ENCODE measurements around the gene COL12A1. TPM values are rescaled to one million over a fixed set of nuclear protein-coding genes. Genes with fewer than 3 reads are reported as not detected.

Gene COL12A1
- total and polyA plus RNA-seq, 2 donors (not counting 3 experiments of a cell fraction or from before 2014, with no cell fraction given), result 48.5 to 89.1 TPM

DNA sequence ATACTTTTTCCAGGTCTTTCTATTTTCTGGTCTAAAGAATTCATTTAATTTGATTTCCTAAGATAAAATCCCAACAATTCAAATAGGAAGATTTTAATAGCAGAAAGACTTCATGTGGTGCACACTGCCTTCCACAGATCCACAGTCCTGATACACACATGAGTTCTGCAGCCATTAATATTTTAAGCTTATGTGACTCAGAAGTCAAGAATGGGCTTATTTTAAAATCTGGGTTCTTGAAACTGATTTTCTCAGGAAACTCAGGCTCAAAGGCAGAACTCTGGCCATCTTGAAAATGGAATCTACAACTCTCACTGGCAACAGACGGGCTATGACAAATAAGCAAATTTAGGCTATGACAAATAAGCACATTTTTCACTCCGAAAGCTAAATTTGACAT lies 88.2 kb downstream of the COL12A1 start:
- ChIA-PET POLR2A (no interaction called here), CTCF (no interaction called here)
- H4K20me1 ChIP-seq (replicated peaks; ENCODE audit: control insufficient read depth, extremely low read depth, insufficient read depth, low read length), result no peaks in the 10 kb centered on the region
- intact Hi-C loops (cut with micrococcal nuclease), result no loop called here
- H3K27me3 ChIP-seq (ENCODE audit: control insufficient read depth in 2 of 2, insufficient read depth in 2 of 2, low read length in 2 of 2), result no peaks in the 10 kb centered on the region
- H3K79me2 ChIP-seq (ENCODE audit: control insufficient read depth, insufficient read depth, low read length), result no peaks in the 10 kb centered on the region
- H3K9ac ChIP-seq (replicated peaks; ENCODE audit: extremely low read depth, insufficient read depth, low read length), result no peak overlapping the region
- no peaks in the 10 kb centered on the region for H3K36me3 ChIP-seq (ENCODE audit: control insufficient read depth in 2 of 2, extremely low read depth in 1 of 2, insufficient read depth in 2 of 2, low read length in 2 of 2)
- no peak overlapping the region for H2AFZ ChIP-seq (ENCODE audit: low read depth, low read length)
- TF ChIP-seq MAX (IDR thresholded peaks at IDR 0.05; ENCODE audit: insufficient read depth, insufficient read length) (no peak), POLR2AphosphoS5 (IDR thresholded peaks at IDR 0.05; ENCODE audit: insufficient read depth, low read depth, low read length) (no peak), MYC (IDR thresholded peaks at IDR 0.05; ENCODE audit: low read depth, low read length) (no peak), FOS (IDR thresholded peaks at IDR 0.05; ENCODE audit: borderline replicate concordance, insufficient read depth, low read length) (no peak), CTCF (IDR thresholded peaks at IDR 0.05; ENCODE audit: extremely low read depth in 1 of 2, insufficient read depth in 1 of 2, low read depth in 1 of 2, low read length in 2 of 2) (no peak), EZH2 (IDR thresholded peaks at IDR 0.05; ENCODE audit: borderline replicate concordance, low read depth, low read length, severe bottlenecking) (no peak), GATA2 (IDR thresholded peaks at IDR 0.05; ENCODE audit: insufficient read depth, insufficient read length, low read depth, low read length) (no peak), POLR2A (IDR thresholded peaks at IDR 0.05; ENCODE audit: low read depth, low read length) (no peak)
- BruUV-seq (replicated peaks), result no TSS peak
- H3K9me1 ChIP-seq (replicated peaks; ENCODE audit: control insufficient read depth, extremely low read depth, insufficient read depth, low read length), result no peaks in the 10 kb centered on the region
- DNase-seq (ENCODE audit: low read depth, low spot score) (no peak), FAIRE-seq (no peak)
- H3K9me3 ChIP-seq (replicated peaks; ENCODE audit: control insufficient read depth, insufficient read depth, low read length), result no peaks in the 10 kb centered on the region
- no peak overlapping the region for H3K27ac ChIP-seq (ENCODE audit: insufficient read depth, low read depth, low read length)
- no peak overlapping the region for H3K4me3 ChIP-seq (replicated peaks in 1 of 3; ENCODE audit: insufficient read depth in 1 of 3, low read depth in 1 of 3, low read length in 3 of 3)
- dilution Hi-C loops (cut with MboI; ENCODE audit: extremely low pct_ligation_motif_present, low sequenced_read_pairs), result no loop called here
- no peaks in the 10 kb centered on the region for H3K4me1 ChIP-seq (ENCODE audit: control insufficient read depth, extremely low read depth, insufficient read depth, low read length)
- no peak overlapping the region for H3K4me2 ChIP-seq (ENCODE audit: insufficient read depth, low read length)

Measured in endothelial cell of umbilical vein (primary cell).